ENCODE data around the gene PTCH2.

GRCh38 chr1:44811234-44811633 lies 31.8 kb downstream of the PTCH2 start:
- TF ChIP-seq CTCF (conservative IDR thresholded peaks at IDR 0.05; ENCODE audit: low read depth, low read length) = no peak
- TF ChIP-seq EZH2 (IDR thresholded peaks at IDR 0.05; ENCODE audit: low read length, unreplicated experiment) = no peak
